PC-9 (cell line): ENCODE results near the gene PDLIM5.

ENCODE experiments used
- CTCF ChIP-seq: fragments of 200-600 bp; sonication (generic); conservative IDR thresholded peaks from 2 replicates; pipeline ENCODE4 v1.6.1; 2017; ENCODE audit warnings: mixed run types, antibody characterized with exemption, mild to moderate bottlenecking, moderate library complexity
- EZH2 ChIP-seq: fragments of 200-600 bp; sonication (generic); IDR thresholded peaks from 2 replicates; pipeline ENCODE4 v1.8.0; 2017; ENCODE audit warnings: antibody characterized with exemption, low read depth

GRCh38 chr4:94475050-94475449 is 23.3 kb downstream of the PDLIM5 start:
- TF ChIP-seq CTCF (no peak), EZH2 (no peak)
